Measurements from ENCODE around the gene CCL8. TPM values are rescaled to one million over a fixed set of nuclear protein-coding genes. Genes with fewer than 3 reads are reported as not detected.

Gene CCL8
- total RNA-seq, 1 donor from 2014 or later = not detected

DNA sequence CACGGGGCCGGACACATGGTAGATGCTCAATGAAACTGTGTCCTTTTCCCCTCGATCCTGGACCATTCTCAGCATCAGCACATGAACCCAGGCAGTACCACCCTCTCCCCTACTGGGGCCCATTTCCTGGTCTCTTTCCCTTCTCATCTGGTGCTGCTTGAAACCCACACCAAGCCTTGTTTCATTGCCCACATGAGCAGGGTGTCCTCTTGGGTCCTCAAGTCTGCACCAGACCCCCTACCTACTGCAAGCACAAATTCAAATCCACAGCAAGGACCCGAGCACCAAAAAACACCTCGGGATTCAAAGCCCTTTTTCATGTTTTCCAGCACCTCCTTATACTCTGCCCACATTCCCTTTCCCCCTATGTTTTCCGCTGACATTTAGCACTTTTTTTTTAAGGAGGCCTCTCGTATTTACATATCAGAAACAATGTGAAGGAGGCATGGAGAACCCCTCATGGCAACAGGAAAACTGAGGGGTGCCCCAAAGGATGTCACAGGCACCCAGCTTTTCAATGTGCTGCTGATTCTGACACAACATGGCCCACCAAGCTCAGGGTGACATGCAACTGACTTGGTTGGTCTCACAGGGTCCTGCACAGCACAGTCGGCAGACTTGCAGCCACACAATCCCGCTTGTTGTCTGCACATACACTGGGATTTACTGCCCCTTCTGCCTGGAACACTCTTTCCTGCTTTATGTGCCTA is 48.4 kb downstream of the CCL8 start:
- no peak for DNase-seq
- Mint-ChIP-seq H3K4me3 (ENCODE audit: unreplicated experiment) (no peak overlapping the region), H3K4me1 (ENCODE audit: low read depth, unreplicated experiment) (peaks cover 1% of the 10 kb centered on the region), H3K27me3 (ENCODE audit: unreplicated experiment) (no peaks in the 10 kb centered on the region), H3K36me3 (ENCODE audit: unreplicated experiment) (no peaks in the 10 kb centered on the region), H3K9me3 (ENCODE audit: unreplicated experiment) (peaks cover 1% of the 10 kb centered on the region), H3K27ac (ENCODE audit: unreplicated experiment) (no peak overlapping the region)
- TF ChIP-seq, protein P1, sequence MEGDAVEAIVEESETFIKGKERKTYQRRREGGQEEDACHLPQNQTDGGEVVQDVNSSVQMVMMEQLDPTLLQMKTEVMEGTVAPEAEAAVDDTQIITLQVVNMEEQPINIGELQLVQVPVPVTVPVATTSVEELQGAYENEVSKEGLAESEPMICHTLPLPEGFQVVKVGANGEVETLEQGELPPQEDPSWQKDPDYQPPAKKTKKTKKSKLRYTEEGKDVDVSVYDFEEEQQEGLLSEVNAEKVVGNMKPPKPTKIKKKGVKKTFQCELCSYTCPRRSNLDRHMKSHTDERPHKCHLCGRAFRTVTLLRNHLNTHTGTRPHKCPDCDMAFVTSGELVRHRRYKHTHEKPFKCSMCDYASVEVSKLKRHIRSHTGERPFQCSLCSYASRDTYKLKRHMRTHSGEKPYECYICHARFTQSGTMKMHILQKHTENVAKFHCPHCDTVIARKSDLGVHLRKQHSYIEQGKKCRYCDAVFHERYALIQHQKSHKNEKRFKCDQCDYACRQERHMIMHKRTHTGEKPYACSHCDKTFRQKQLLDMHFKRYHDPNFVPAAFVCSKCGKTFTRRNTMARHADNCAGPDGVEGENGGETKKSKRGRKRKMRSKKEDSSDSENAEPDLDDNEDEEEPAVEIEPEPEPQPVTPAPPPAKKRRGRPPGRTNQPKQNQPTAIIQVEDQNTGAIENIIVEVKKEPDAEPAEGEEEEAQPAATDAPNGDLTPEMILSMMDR (IDR thresholded peaks at IDR 0.05; ENCODE audit: partially characterized antibody, unreplicated experiment) = no peak

DNA sequence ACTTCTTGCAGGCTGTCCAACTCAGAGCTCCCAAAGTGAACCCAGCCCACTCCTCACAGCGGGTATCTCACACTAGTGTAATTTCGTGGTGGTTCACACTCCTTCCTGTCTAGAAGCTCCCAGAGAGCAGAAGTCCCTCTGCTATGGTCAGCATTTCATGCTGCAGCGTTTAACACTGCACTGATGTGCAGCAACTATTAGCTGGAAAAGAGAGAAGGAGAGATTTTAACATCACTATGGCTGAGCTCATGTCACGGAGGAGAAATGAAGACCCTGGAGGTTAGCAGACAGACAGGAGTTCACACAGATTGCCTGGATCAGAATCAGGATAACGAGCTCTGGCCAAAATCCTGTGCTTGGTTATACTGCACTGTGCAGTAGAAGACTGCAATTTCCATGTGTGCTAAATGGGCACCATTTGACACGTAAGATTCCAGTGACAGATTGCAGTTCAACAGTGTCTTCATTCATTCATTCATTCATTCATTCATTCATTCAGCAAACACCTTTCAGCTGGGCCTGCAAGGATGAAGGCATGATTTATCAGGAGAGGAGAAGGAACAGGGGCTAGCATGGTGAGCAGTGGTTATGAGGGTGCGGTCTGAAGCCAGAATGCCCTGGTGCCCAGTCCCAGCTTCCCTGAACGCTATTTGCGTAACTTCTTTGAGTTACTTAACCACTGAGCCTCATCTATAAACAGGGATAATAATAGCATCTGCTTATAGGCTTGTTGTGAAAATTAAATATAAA is 49.1 kb downstream of the CCL8 start:
- Mint-ChIP-seq H3K4me3 (ENCODE audit: unreplicated experiment) (no peak overlapping the region), H3K36me3 (ENCODE audit: unreplicated experiment) (no peaks in the 10 kb centered on the region), H3K4me1 (ENCODE audit: low read depth, unreplicated experiment) (peaks cover 1% of the 10 kb centered on the region), H3K27ac (ENCODE audit: unreplicated experiment) (no peak overlapping the region), H3K9me3 (ENCODE audit: unreplicated experiment) (peaks cover 1% of the 10 kb centered on the region), H3K27me3 (ENCODE audit: unreplicated experiment) (peaks cover 3% of the 10 kb centered on the region)
- DNase-seq = no peak
- TF ChIP-seq, protein P1 (IDR thresholded peaks at IDR 0.05; ENCODE audit: partially characterized antibody, unreplicated experiment) = no peak

DNA sequence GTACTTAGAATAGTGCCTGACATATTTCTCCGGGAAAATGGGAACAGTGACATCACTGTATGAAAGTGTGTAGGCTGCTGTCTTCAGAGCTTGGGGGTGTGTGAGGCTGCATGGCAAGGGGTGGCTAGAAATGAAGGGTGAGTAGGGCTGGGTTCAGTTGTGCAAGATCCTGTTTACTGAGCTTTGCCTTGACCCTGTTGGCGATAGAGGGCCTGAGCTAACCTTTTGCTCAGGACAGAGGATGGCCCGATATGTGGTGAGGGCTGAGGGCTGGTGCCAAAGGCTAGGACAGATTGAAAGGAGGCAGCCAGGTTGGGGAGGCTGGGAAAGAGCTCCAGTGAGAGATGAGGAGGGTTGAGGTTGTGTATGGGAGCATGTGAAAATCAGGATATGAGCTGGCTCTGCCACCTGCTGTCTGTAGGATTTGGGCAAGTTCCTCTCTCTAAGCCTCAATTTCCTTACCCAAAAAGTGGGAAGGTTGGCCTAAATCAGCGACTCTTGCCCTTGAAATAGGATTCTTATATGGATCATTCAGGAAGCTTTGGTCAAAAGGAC is 49.8 kb downstream of the CCL8 start:
- H3K36me3 Mint-ChIP-seq (ENCODE audit: unreplicated experiment) = no peaks in the 10 kb centered on the region
- H3K9me3 Mint-ChIP-seq (ENCODE audit: unreplicated experiment) = peaks cover 1% of the 10 kb centered on the region
- no peak overlapping the region for H3K27ac Mint-ChIP-seq (ENCODE audit: unreplicated experiment)
- DNase-seq = no peak
- peaks cover 3% of the 10 kb centered on the region for H3K27me3 Mint-ChIP-seq (ENCODE audit: unreplicated experiment)
- H3K4me3 Mint-ChIP-seq (ENCODE audit: unreplicated experiment) = no peak overlapping the region
- TF ChIP-seq, protein P1 (IDR thresholded peaks at IDR 0.05; ENCODE audit: partially characterized antibody, unreplicated experiment) = no peak
- peaks cover 1% of the 10 kb centered on the region for H3K4me1 Mint-ChIP-seq (ENCODE audit: low read depth, unreplicated experiment)

DNA sequence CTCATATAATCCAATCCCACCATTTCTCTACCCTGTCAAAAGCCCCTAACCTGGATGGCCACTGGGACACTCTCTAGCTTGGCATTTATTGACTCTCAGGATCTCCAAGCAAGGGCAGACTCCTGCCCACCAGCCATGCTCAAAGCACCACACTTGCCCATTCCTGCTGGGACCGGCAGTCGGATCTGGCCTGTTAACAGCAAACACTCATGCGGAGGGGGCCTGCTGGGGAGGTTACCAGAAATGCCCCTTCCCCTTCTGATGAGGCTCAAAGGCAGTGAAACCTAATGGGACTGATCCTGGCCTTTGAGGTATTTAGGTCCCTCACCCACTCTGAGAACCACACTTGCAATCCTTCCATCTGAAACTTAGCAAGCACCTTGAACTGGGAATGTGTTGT is 50.3 kb downstream of the CCL8 start:
- H3K27me3 Mint-ChIP-seq (ENCODE audit: unreplicated experiment) = peaks cover 3% of the 10 kb centered on the region
- DNase-seq = no peak
- no peak overlapping the region for H3K27ac Mint-ChIP-seq (ENCODE audit: unreplicated experiment)
- H3K4me3 Mint-ChIP-seq (ENCODE audit: unreplicated experiment) = no peak overlapping the region
- H3K9me3 Mint-ChIP-seq (ENCODE audit: unreplicated experiment) = peaks cover 1% of the 10 kb centered on the region
- peaks cover 1% of the 10 kb centered on the region for H3K4me1 Mint-ChIP-seq (ENCODE audit: low read depth, unreplicated experiment)
- TF ChIP-seq, protein P1 (IDR thresholded peaks at IDR 0.05; ENCODE audit: partially characterized antibody, unreplicated experiment) = no peak
- no peaks in the 10 kb centered on the region for H3K36me3 Mint-ChIP-seq (ENCODE audit: unreplicated experiment)

Data from glutamatergic neuron (in vitro differentiated cells).